Measurements from ENCODE around the gene ADCYAP1R1. TPM values are rescaled to one million over a fixed set of nuclear protein-coding genes. Genes with fewer than 3 reads are reported as not detected.

The ADCYAP1R1 gene
- total RNA-seq, 1 donor from 2014 or later: 2.9 TPM

DNA sequence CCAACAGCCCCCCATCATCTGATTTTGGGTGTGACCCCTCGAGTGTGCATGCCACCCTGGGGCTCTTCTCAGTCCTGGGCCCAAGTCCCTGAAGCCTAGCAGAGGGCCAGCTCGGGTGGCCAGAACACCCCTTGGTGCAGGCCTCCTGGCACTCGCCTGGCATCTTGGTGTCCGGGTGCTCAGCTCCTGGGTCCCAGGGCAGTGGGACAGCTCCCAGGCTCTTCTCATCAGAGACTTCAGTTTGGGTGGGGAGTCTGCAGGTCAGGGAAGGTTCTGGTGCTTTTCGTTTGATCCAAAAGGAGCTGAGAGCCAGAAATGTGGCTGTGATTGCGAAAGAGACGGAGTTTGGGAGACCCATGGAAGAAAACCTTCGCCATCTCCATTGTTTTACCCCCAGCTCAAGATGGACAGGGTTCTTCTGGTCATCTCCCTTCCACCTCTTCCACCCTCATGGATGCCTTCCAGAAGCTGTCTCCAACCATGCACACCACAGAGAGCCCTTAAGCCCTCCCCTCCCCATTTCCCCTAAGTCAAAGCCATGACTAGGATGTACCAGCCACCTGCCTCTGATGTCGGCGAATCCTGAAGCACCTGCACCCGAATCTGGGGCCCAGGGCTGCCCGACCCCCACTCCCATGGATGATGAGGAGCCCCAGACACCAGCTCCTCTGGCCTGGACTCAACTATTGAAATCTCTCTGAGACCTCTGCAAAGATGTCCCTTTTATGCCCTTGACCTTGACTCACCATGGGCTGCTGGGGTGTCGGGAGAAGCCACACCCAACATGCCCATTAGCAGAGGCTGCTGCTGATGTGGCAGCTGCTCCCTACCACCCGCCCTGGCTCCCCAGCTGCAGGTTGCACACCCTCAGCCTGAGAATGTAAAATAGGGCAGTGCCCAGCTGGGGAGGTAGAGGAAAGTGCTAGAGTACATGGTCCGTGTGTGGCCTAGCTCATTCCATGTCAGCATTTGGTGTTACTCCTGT lies 55.3 kb downstream of the ADCYAP1R1 start:
- DNase-seq (no peak), ATAC-seq (no peak)
- no peaks in the 10 kb centered on the region for H3K9me3 ChIP-seq
- TF ChIP-seq, protein P1, sequence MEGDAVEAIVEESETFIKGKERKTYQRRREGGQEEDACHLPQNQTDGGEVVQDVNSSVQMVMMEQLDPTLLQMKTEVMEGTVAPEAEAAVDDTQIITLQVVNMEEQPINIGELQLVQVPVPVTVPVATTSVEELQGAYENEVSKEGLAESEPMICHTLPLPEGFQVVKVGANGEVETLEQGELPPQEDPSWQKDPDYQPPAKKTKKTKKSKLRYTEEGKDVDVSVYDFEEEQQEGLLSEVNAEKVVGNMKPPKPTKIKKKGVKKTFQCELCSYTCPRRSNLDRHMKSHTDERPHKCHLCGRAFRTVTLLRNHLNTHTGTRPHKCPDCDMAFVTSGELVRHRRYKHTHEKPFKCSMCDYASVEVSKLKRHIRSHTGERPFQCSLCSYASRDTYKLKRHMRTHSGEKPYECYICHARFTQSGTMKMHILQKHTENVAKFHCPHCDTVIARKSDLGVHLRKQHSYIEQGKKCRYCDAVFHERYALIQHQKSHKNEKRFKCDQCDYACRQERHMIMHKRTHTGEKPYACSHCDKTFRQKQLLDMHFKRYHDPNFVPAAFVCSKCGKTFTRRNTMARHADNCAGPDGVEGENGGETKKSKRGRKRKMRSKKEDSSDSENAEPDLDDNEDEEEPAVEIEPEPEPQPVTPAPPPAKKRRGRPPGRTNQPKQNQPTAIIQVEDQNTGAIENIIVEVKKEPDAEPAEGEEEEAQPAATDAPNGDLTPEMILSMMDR (IDR thresholded peaks at IDR 0.05): no peak
- intact Hi-C loops (cut with DNase I): no loop called here
- no peaks in the 10 kb centered on the region for H3K27me3 ChIP-seq (ENCODE audit: low read depth)
- no peak overlapping the region for H3K4me3 ChIP-seq
- H3K36me3 ChIP-seq: no peaks in the 10 kb centered on the region
- H3K27ac ChIP-seq: no peak overlapping the region
- no peaks in the 10 kb centered on the region for H3K4me1 ChIP-seq

DNA sequence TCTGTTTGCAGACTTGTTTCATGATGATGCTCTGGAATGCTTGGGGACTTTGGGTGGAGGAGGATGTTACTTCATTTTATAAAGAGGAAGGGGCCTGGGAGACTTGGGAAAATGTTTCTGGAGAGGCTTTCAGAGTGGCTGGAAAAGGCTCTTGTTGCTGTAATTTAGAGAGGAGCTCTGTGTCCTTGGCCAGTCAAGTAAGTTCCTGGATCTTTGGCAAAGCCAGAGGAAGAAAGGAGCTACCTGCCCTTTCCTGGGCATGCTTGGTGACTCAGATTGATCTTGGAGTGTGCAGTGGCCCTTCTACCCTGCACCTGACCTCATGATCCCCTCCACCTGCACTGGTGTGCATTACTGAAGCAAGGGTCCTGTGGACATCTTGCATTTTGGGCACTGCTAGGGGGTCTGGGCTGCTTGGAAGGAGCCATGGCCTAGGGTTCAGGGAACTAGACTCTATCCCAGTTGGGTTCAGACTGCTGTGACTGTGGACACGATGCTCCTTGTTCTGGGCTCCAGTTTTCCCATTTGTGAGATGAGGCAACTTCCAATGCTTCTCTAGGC lies 56.1 kb downstream of the ADCYAP1R1 start:
- TF ChIP-seq, protein P1 (IDR thresholded peaks at IDR 0.05): no peak
- ATAC-seq: no peak
- H3K9me3 ChIP-seq: no peaks in the 10 kb centered on the region
- no peaks in the 10 kb centered on the region for H3K36me3 ChIP-seq
- no peak overlapping the region for H3K4me3 ChIP-seq
- no peaks in the 10 kb centered on the region for H3K4me1 ChIP-seq
- no peaks in the 10 kb centered on the region for H3K27me3 ChIP-seq (ENCODE audit: low read depth)
- no peak for DNase-seq
- H3K27ac ChIP-seq: no peak overlapping the region
- intact Hi-C loops (cut with DNase I): no loop called here

DNA sequence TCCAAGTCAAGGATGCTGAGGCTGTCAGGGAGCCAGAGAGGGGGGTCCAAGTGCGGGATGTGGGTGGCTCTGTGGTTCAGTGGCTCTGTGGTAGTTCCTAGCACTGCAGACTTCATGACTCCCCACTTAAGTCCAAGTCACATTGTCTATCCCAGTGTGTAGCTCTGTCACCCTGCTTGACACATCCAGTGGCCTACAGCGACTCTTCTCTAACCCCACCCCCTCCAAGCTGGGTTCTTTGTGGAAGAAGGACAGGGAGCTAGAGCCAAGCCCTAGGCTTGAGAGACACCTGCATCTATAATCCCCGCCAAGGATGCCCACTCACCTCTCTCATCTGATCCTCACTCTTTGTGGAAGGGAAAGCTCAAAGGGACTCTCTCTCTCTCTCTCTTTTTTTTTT lies 57.6 kb downstream of the ADCYAP1R1 start:
- TF ChIP-seq, protein P1 (IDR thresholded peaks at IDR 0.05): no peak
- ATAC-seq (no peak), DNase-seq (no peak)
- Histone ChIP-seq H3K27me3 (ENCODE audit: low read depth) (no peaks in the 10 kb centered on the region), H3K27ac (no peak overlapping the region), H3K9me3 (no peaks in the 10 kb centered on the region), H3K4me3 (no peak overlapping the region), H3K36me3 (no peaks in the 10 kb centered on the region), H3K4me1 (no peaks in the 10 kb centered on the region)
- intact Hi-C loops (cut with DNase I): no loop called here

DNA sequence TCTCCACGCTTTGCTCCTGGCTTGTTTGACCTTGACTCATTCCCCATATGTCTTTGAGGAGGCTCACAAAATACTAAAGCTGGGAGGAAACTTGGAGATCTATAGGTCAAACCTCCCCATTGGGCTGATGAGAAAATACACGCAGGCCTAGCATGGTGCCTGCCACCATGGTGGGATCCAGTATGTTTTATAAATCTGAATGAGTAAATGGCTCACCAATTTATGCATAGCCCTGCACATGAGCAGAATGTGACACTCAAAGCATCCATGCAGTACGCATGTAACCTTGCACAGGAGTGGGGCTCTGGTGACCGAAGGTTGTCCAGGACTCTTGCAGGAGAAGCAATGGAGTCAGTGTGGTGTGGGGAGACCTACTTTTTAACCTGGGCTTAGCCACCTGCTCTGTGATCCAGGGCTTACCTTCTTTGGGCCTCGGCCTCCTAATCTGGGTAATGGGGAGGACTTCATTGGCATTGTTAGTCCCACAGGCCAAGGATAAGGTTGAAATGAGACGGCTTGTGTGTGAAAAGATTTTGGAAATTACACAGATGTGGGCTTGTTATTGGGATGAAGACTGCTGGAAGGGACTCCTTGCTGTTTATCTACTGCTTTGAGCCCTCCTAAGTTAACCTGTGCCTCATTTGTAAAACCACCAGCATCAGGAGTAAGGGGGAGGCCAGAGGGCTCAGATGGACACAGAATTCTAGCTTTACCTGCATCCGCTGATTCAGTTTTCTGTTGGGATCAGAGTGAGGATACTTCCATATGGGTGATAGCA lies 58.4 kb downstream of the ADCYAP1R1 start:
- Histone ChIP-seq H3K36me3 (no peaks in the 10 kb centered on the region), H3K27me3 (ENCODE audit: low read depth) (no peaks in the 10 kb centered on the region), H3K9me3 (no peaks in the 10 kb centered on the region), H3K4me3 (no peak overlapping the region), H3K27ac (no peak overlapping the region), H3K4me1 (no peaks in the 10 kb centered on the region)
- intact Hi-C loops (cut with DNase I): no loop called here
- no peak for ATAC-seq
- DNase-seq: no peak
- TF ChIP-seq, protein P1 (IDR thresholded peaks at IDR 0.05): no peak

DNA sequence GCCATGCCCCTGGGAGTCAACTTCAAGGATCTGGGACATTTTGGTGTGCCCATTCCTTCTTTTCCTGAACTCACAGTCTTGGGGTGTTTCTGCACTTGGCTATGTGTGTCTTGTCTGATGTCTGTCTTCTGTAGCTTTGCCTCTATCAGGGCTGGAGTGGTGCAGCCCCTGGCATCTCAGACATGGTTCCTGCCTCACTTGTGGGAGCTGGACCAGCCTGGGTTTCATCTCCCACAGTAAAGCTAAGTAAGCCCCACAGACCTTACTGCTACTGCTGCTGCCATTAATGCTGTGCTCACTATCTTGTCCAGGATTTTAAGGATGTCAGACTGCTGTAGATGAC lies 59.0 kb downstream of the ADCYAP1R1 start:
- ATAC-seq (no peak), DNase-seq (no peak)
- TF ChIP-seq, protein P1 (IDR thresholded peaks at IDR 0.05): no peak
- no peaks in the 10 kb centered on the region for H3K9me3 ChIP-seq
- H3K27ac ChIP-seq: no peak overlapping the region
- no peak overlapping the region for H3K4me3 ChIP-seq
- intact Hi-C loops (cut with DNase I): no loop called here
- H3K4me1 ChIP-seq: no peaks in the 10 kb centered on the region
- H3K36me3 ChIP-seq: no peaks in the 10 kb centered on the region
- no peaks in the 10 kb centered on the region for H3K27me3 ChIP-seq (ENCODE audit: low read depth)
